Measurements from ENCODE around the gene TMEM17.

Gene TMEM17

DNA sequence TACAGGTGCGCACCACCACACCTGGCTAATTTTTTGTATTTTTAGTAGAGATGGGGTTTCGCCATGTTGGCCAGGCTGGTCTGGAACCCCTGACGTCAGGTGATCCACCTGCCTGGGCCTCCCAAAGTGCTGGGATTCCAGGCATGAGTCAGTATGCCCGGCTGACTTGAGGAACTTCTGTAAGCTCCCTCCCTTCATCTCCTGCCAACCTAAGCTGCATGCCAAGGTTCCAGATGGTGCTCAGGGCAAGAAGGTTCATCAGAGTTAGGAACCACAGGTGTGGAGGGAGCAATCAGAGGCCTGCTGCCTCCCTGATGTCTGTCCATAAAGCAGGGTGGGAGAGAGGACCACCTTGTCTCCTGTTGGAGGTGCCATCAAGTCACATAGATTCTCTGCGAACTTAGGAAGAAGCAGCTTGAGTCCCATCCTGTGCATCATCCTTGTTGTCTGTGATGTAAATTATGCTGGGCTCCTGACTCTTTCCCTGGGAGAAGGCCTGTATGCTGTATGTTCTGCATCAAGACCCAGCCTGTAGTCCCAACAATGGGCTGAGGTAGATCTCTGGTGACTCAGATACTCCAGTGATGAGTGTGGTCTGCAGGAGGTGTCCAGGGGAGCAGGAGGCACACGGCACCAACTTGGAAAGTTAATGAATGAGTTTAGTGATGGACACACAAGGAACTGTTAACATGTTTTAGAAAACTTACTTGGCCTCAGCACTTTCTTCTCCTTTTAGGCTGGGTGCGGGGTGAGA, 53.1 kb downstream of the TMEM17 start:
- TF ChIP-seq, protein P1, sequence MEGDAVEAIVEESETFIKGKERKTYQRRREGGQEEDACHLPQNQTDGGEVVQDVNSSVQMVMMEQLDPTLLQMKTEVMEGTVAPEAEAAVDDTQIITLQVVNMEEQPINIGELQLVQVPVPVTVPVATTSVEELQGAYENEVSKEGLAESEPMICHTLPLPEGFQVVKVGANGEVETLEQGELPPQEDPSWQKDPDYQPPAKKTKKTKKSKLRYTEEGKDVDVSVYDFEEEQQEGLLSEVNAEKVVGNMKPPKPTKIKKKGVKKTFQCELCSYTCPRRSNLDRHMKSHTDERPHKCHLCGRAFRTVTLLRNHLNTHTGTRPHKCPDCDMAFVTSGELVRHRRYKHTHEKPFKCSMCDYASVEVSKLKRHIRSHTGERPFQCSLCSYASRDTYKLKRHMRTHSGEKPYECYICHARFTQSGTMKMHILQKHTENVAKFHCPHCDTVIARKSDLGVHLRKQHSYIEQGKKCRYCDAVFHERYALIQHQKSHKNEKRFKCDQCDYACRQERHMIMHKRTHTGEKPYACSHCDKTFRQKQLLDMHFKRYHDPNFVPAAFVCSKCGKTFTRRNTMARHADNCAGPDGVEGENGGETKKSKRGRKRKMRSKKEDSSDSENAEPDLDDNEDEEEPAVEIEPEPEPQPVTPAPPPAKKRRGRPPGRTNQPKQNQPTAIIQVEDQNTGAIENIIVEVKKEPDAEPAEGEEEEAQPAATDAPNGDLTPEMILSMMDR (IDR thresholded peaks at IDR 0.05; ENCODE audit: low read length): no peak
- TF ChIP-seq EZH2 (IDR thresholded peaks at IDR 0.05; ENCODE audit: borderline replicate concordance, low read length): no peak

DNA sequence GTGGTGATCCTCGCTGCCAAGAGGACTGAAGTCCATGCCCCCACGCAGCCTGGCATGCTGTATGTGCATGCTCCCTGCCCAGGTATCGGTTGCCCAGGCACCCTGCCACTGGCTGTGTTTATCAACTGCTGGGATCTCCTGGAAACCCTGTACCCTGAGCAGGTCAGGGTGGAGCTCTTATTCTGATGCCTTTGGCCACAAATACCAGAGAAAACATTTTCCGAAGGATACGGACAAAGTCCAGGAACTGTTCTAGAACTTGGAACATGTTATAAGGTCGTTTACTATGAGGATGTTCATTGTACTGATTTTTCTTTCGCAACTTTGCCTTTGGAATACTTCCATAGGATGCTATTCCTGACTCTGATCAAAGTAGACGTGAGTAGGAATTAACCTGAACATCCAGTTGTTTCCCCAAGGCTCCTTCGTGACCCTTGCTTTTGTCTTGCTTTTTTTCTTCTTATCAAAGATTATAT, 55.2 kb downstream of the TMEM17 start:
- Histone ChIP-seq H4K20me1 (ENCODE audit: insufficient read depth, low read length) (no peaks in the 10 kb centered on the region), H3K79me2 (ENCODE audit: insufficient read depth, low read length) (no peaks in the 10 kb centered on the region), H3K4me2 (ENCODE audit: low read length) (no peak overlapping the region), H3K27me3 (ENCODE audit: insufficient read depth, low read length) (no peaks in the 10 kb centered on the region), H3K9me2 (ENCODE audit: low read depth, low read length) (no peaks in the 10 kb centered on the region), H3K4me3 (ENCODE audit: low read depth, low read length, poor library complexity, severe bottlenecking) (no peak overlapping the region), H3K4me1 (ENCODE audit: insufficient read depth, low read length, severe bottlenecking) (no peaks in the 10 kb centered on the region), H3K27ac (ENCODE audit: low read depth, low read length, poor library complexity, severe bottlenecking) (no peak overlapping the region), H3K36me3 (ENCODE audit: insufficient read depth, low read length) (no peaks in the 10 kb centered on the region), H2AFZ (ENCODE audit: low read length) (no peak overlapping the region), H3K9ac (ENCODE audit: low read length) (no peak overlapping the region), H3K9me3 (ENCODE audit: low read length) (no peaks in the 10 kb centered on the region), H3F3A (ENCODE audit: insufficient read depth, low read length) (no peaks in the 10 kb centered on the region)
- TF ChIP-seq EZH2 (IDR thresholded peaks at IDR 0.05; ENCODE audit: borderline replicate concordance, low read length): no peak
- TF ChIP-seq, protein P1 (IDR thresholded peaks at IDR 0.05; ENCODE audit: low read length): no peak

More for the DNA sequence above, 53.1 kb downstream of the TMEM17 start:
- H3F3A ChIP-seq (ENCODE audit: insufficient read depth, low read length): no peaks in the 10 kb centered on the region
- H3K4me3 ChIP-seq (ENCODE audit: low read depth, low read length, poor library complexity, severe bottlenecking): no peak overlapping the region
- no peaks in the 10 kb centered on the region for H3K9me3 ChIP-seq (ENCODE audit: low read length)
- H2AFZ ChIP-seq (ENCODE audit: low read length): no peak overlapping the region
- peaks cover 10% of the 10 kb centered on the region for H3K4me1 ChIP-seq (ENCODE audit: insufficient read depth, low read length, severe bottlenecking)
- no peak overlapping the region for H3K9ac ChIP-seq (ENCODE audit: low read length)
- no peaks in the 10 kb centered on the region for H3K36me3 ChIP-seq (ENCODE audit: insufficient read depth, low read length)
- H3K9me2 ChIP-seq (ENCODE audit: low read depth, low read length): no peaks in the 10 kb centered on the region
- no peaks in the 10 kb centered on the region for H3K79me2 ChIP-seq (ENCODE audit: insufficient read depth, low read length)
- H3K4me2 ChIP-seq (ENCODE audit: low read length): no peak overlapping the region
- no peaks in the 10 kb centered on the region for H3K27me3 ChIP-seq (ENCODE audit: insufficient read depth, low read length)
- no peak overlapping the region for H3K27ac ChIP-seq (ENCODE audit: low read depth, low read length, poor library complexity, severe bottlenecking)
- no peaks in the 10 kb centered on the region for H4K20me1 ChIP-seq (ENCODE audit: insufficient read depth, low read length)
